ENCODE measurements around the gene SRRM1. TPM values are rescaled to one million over a fixed set of nuclear protein-coding genes. Genes with fewer than 3 reads are reported as not detected.

Gene SRRM1
- total and polyA plus RNA-seq, 2 experiments from 2014 or later: 118 to 666 TPM

- no peaks in the 10 kb centered on the region for H3K36me3 ChIP-seq (ENCODE audit: insufficient read depth)
- H4K20me1 ChIP-seq (replicated peaks; ENCODE audit: insufficient read depth): no peaks in the 10 kb centered on the region
- H3K27me3 ChIP-seq (ENCODE audit: insufficient read depth): no peaks in the 10 kb centered on the region
- no peak overlapping the region for H3K27ac ChIP-seq (ENCODE audit: low read depth)
- Mint-ChIP-seq H3K27ac (no peak overlapping the region), H3K36me3 (ENCODE audit: low read depth) (peaks cover 6% of the 10 kb centered on the region; the same call in 2 of the 3 replicates), H3K4me3 (no peak overlapping the region), H3K27me3 (ENCODE audit: insufficient read depth, low read depth, poor library complexity) (peaks cover 9% of the 10 kb centered on the region), H3K4me1 (peaks cover 4% of the 10 kb centered on the region; the same call in 1 of the 3 replicates), H3K9me3 (peaks cover 10% of the 10 kb centered on the region; the same call in 2 of the 3 replicates)
- no peak overlapping the region for H3K4me2 ChIP-seq
- no peaks in the 10 kb centered on the region for H3K4me1 ChIP-seq (ENCODE audit: insufficient read depth)
- no peak for ATAC-seq
- TF ChIP-seq EZH2 (IDR thresholded peaks at IDR 0.05; ENCODE audit: low read depth, unreplicated experiment) (no peak), NANOG (IDR thresholded peaks at IDR 0.05; ENCODE audit: borderline replicate concordance) (no peak), REST (IDR thresholded peaks at IDR 0.05; ENCODE audit: unreplicated experiment) (no peak), ZNF331 (CRISPR knock-in tag; IDR thresholded peaks at IDR 0.05; ENCODE audit: low read depth) (no peak), JUNB (IDR thresholded peaks at IDR 0.05; ENCODE audit: unreplicated experiment) (no peak), CREB1 (CRISPR knock-in tag; IDR thresholded peaks at IDR 0.05; ENCODE audit: low read depth) (no peak), POLR2AphosphoS5 (IDR thresholded peaks at IDR 0.05; ENCODE audit: low read depth) (no peak), EZH2phosphoT487 (IDR thresholded peaks at IDR 0.05; ENCODE audit: unreplicated experiment) (no peak), ZNF462 (CRISPR knock-in tag; IDR thresholded peaks at IDR 0.05) (no peak), STAT1 (IDR thresholded peaks at IDR 0.05; ENCODE audit: unreplicated experiment) (no peak), ZNF114 (CRISPR knock-in tag; IDR thresholded peaks at IDR 0.05) (no peak), CTCF (conservative IDR thresholded peaks at IDR 0.05; ENCODE audit: low read depth in 2 of 2) (no peak), ETS1 (IDR thresholded peaks at IDR 0.05) (no peak)
- H3K9me2 ChIP-seq (ENCODE audit: insufficient read depth): no peaks in the 10 kb centered on the region
- no peak overlapping the region for H3K4me3 ChIP-seq
- H2AFZ ChIP-seq: no peak overlapping the region
- no peak for DNase-seq (ENCODE audit: low spot score)
- no peaks in the 10 kb centered on the region for H3K79me2 ChIP-seq (replicated peaks; ENCODE audit: insufficient read depth)
- H3F3A ChIP-seq (replicated peaks; ENCODE audit: low read depth): no peaks in the 10 kb centered on the region
Observed at GRCh38 chr1:24688033-24688432, 44.9 kb downstream of the SRRM1 start.
